HUES6 (cell line): ENCODE data around the gene HDAC9.
"Not testable (repeated sequence)": the region's sequence is repeated elsewhere in the genome, so short reads cannot be mapped to it uniquely, and the experiment has no call there.

Experiments used
- H3K27ac ChIP-seq: 2 replicates; pipeline ENCODE4 v1.7.0; 2013; ENCODE audit warnings: low read depth, mild to moderate bottlenecking, low read length, inconsistent platforms
- H3K27me3 ChIP-seq: 2 replicates; pipeline ENCODE4 v1.6.1; 2013; ENCODE audit warnings: low read length; ENCODE audit not compliant: control insufficient read depth, insufficient read depth
- H3K36me3 ChIP-seq: 2 replicates; pipeline ENCODE4 v1.6.1; 2013; ENCODE audit warnings: low read length; ENCODE audit not compliant: control insufficient read depth, insufficient read depth
- H3K4me1 ChIP-seq: 2 replicates; pipeline ENCODE4 v1.6.1; 2013; ENCODE audit warnings: low read length; ENCODE audit not compliant: control insufficient read depth, insufficient read depth
- H3K4me3 ChIP-seq: 2 replicates; pipeline ENCODE4 v1.5.1; 2013; ENCODE audit warnings: low read depth, low read length
- H3K9ac ChIP-seq: one replicate; pipeline ENCODE4 v1.6.1; 2013; ENCODE audit warnings: mild to moderate bottlenecking, low read length
- H3K9me3 ChIP-seq: 2 replicates; pipeline ENCODE4 v1.6.1; 2013; ENCODE audit warnings: low read depth, low read length; ENCODE audit not compliant: control insufficient read depth, insufficient read depth

The HDAC9 gene

GRCh38 chr7:19020062-19020461 lies 524.5 kb downstream of the HDAC9 start:
- H3K4me3 ChIP-seq = no peak overlapping the region
- H3K27ac ChIP-seq = no peak overlapping the region
- H3K36me3 ChIP-seq = no peaks in the 10 kb centered on the region
- no peaks in the 10 kb centered on the region for H3K4me1 ChIP-seq
- no peaks in the 10 kb centered on the region for H3K27me3 ChIP-seq
- no peak overlapping the region for H3K9ac ChIP-seq
- peaks cover 5% of the 10 kb centered on the region; the same call in 1 of the 2 replicates for H3K9me3 ChIP-seq

GRCh38 chr7:19020711-19021110 lies 525.2 kb downstream of the HDAC9 start:
- Histone ChIP-seq H3K36me3 (no peaks in the 10 kb centered on the region), H3K4me1 (no peaks in the 10 kb centered on the region), H3K27me3 (no peaks in the 10 kb centered on the region), H3K9me3 (peaks cover 5% of the 10 kb centered on the region; the same call in 1 of the 2 replicates), H3K27ac (no peak overlapping the region), H3K4me3 (no peak overlapping the region), H3K9ac (no peak overlapping the region)

- Histone ChIP-seq H3K27me3 (no peaks in the 10 kb centered on the region), H3K36me3 (no peaks in the 10 kb centered on the region), H3K9ac (no peak overlapping the region), H3K4me1 (no peaks in the 10 kb centered on the region), H3K27ac (no peak overlapping the region), H3K9me3 (no peaks in the 10 kb centered on the region), H3K4me3 (no peak overlapping the region)
Observed at GRCh38 chr7:19023477-19023876, 527.9 kb downstream of the HDAC9 start.

GRCh38 chr7:19024261-19024660 lies 528.7 kb downstream of the HDAC9 start:
- H3K4me1 ChIP-seq = no peaks in the 10 kb centered on the region
- H3K27ac ChIP-seq = no peak overlapping the region
- H3K36me3 ChIP-seq = no peaks in the 10 kb centered on the region
- H3K27me3 ChIP-seq = no peaks in the 10 kb centered on the region
- no peaks in the 10 kb centered on the region for H3K9me3 ChIP-seq
- no peak overlapping the region for H3K4me3 ChIP-seq
- H3K9ac ChIP-seq = no peak overlapping the region

- Histone ChIP-seq H3K9me3 (no peaks in the 10 kb centered on the region), H3K27ac (no peak overlapping the region), H3K36me3 (no peaks in the 10 kb centered on the region)
Observed at GRCh38 chr7:19026888-19027287, 531.3 kb downstream of the HDAC9 start.

GRCh38 chr7:19030281-19030680 lies 534.7 kb downstream of the HDAC9 start:
- Histone ChIP-seq H3K9me3 (0 out of 2 replicates have a peak, but pooled peaks cover 5% of the 10 kb centered on the region), H3K36me3 (no peaks in the 10 kb centered on the region), H3K27ac (no peak overlapping the region)

More at GRCh38 chr7:19026888-19027287, 531.3 kb downstream of the HDAC9 start:
- Histone ChIP-seq H3K4me1 (no peaks in the 10 kb centered on the region), H3K9ac (no peak overlapping the region), H3K4me3 (no peak overlapping the region), H3K27me3 (no peaks in the 10 kb centered on the region)

GRCh38 chr7:19032942-19033341 lies 537.4 kb downstream of the HDAC9 start:
- not testable (repeated sequence) for H3K27ac ChIP-seq, H3K4me1 ChIP-seq, H3K9ac ChIP-seq, H3K36me3 ChIP-seq, H3K4me3 ChIP-seq, H3K27me3 ChIP-seq, H3K9me3 ChIP-seq

More at GRCh38 chr7:19030281-19030680, 534.7 kb downstream of the HDAC9 start:
- no peak overlapping the region for H3K9ac ChIP-seq
- no peaks in the 10 kb centered on the region for H3K4me1 ChIP-seq
- H3K4me3 ChIP-seq = no peak overlapping the region
- no peaks in the 10 kb centered on the region for H3K27me3 ChIP-seq

- H3K9me3 ChIP-seq = no peaks in the 10 kb centered on the region
- H3K4me1 ChIP-seq = no peaks in the 10 kb centered on the region
- H3K36me3 ChIP-seq = no peaks in the 10 kb centered on the region
- H3K27ac ChIP-seq = no peak overlapping the region
- H3K4me3 ChIP-seq = no peak overlapping the region
- H3K9ac ChIP-seq = no peak overlapping the region
- no peaks in the 10 kb centered on the region for H3K27me3 ChIP-seq
Observed at GRCh38 chr7:19051767-19052375, 556.3 kb downstream of the HDAC9 start.
